ENCODE measurements around the gene SELENOF. TPM values are rescaled to one million over a fixed set of nuclear protein-coding genes. Genes with fewer than 3 reads are reported as not detected.

SELENOF gene
- total RNA-seq, 2 donors from 2014 or later: 73.1 to 80.7 TPM

DNA sequence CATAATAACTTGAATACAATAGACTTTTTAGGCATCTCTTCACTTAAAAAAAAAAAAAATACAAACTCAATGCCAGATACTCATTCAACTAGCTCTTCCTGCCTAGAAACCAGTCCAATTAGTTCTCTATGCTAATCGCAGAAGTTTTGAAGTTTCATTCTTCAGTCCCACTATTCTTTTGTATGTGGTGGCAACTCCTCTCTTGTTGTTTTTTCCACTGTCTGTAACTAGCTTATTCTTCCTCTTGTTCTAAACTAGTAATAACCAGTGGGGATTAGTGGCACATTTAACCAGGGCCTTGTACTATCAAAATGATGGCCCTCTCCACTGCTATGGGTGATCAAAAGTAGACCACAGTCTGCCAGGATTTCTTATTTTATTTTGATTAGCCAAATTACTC lies 52.5 kb downstream of the SELENOF start:
- no peak for DNase-seq (ENCODE audit: low spot score)
- H3K36me3 ChIP-seq: no peaks in the 10 kb centered on the region
- H3K4me3 ChIP-seq: no peak overlapping the region

DNA sequence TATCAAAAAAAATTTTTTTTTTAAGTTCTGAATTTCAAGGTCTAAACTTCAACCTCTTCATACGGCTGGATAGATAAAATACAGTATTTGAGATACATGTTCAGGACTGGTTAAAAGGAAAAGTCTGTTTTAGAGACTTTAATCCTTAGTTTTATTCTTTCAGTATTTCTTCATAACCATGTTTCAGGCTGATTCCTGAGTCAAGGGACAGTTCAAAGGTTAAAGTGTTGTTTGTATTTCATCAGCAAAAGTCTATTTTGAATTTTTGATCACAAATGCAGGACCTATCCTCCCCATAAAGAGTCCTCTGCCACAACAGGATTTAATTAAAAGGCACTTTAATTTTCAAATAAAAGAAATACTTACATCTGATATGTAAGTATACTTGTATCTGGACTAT lies 53.5 kb downstream of the SELENOF start:
- H3K4me3 ChIP-seq: no peak overlapping the region
- H3K9me3 ChIP-seq: no peaks in the 10 kb centered on the region
- TF ChIP-seq CTCF (IDR thresholded peaks at IDR 0.05): no peak
- no peaks in the 10 kb centered on the region for H3K4me1 ChIP-seq
- H3K27ac ChIP-seq: no peak overlapping the region
- H3K27me3 ChIP-seq: no peaks in the 10 kb centered on the region
- no peaks in the 10 kb centered on the region for H3K36me3 ChIP-seq
- DNase-seq (ENCODE audit: low spot score): no peak

More for the DNA sequence above, 52.5 kb downstream of the SELENOF start:
- H3K4me1 ChIP-seq: no peaks in the 10 kb centered on the region
- no peaks in the 10 kb centered on the region for H3K9me3 ChIP-seq
- no peak overlapping the region for H3K27ac ChIP-seq
- no peak for TF ChIP-seq CTCF (IDR thresholded peaks at IDR 0.05)
- no peaks in the 10 kb centered on the region for H3K27me3 ChIP-seq

DNA sequence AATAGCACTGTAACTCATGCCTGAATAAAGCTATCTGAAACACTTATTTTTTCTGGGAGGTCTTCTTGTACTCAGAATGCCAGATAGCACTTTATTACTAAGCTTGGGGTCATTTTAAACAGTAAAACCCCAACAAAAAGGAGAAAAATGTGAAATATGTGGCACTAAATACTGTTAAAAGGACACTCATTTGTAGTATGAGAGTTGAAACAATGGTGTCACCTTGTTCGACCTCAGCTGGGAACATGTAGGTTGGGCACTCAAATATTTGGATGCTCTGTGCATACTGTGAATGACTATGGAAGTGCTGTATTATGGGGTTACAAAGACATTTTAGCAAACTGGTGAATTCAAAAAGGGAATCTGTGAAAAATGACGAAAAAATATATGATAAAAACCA lies 53.9 kb downstream of the SELENOF start:
- DNase-seq (ENCODE audit: low spot score): no peak
- Histone ChIP-seq H3K9me3 (no peaks in the 10 kb centered on the region), H3K27ac (no peak overlapping the region), H3K36me3 (no peaks in the 10 kb centered on the region), H3K27me3 (no peaks in the 10 kb centered on the region), H3K4me1 (no peaks in the 10 kb centered on the region), H3K4me3 (no peak overlapping the region)
- no peak for TF ChIP-seq CTCF (IDR thresholded peaks at IDR 0.05)

DNA sequence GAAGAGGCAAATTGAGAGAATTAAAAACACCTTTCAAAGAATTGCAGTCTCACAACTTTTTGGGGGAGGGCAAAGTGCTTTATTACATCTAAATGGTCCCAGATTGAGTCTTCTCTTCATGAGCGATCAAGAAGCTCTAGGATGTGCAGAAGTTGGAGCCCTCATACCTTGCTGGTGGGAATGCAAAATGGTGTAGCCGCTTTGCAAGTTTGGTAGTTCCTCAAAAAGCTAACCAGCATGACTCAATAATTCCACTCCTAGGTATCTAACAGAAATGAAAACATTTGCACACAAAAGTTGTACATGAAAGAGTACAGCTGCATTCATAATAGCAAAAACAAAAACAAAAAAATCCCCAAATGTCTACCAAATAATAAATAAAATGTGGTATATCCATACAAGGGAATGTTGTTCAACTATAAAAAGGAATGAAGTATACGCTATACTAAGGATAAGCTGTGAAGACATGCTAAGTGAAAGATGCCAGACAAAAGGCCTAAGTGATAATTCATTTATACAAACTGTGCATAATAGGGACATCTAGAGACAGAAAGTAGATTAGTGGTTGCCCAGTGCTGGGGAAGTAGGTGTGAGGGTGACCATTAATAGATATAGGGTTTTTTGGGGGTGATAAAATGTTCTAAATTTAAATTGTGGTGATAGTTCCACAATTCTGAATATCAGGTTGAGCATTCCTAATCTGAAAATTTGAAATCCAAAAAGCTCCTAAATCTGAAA lies 55.2 kb downstream of the SELENOF start:
- TF ChIP-seq CTCF (IDR thresholded peaks at IDR 0.05): no peak
- H3K36me3 ChIP-seq: no peaks in the 10 kb centered on the region
- DNase-seq (ENCODE audit: low spot score): no peak
- no peak overlapping the region for H3K4me3 ChIP-seq
- no peaks in the 10 kb centered on the region for H3K4me1 ChIP-seq
- H3K27me3 ChIP-seq: no peaks in the 10 kb centered on the region
- no peak overlapping the region for H3K27ac ChIP-seq
- no peaks in the 10 kb centered on the region for H3K9me3 ChIP-seq

GRCh38 chr1:86856196-86856595 lies 57.7 kb downstream of the SELENOF start:
- no peaks in the 10 kb centered on the region for H3K9me3 ChIP-seq
- no peak for DNase-seq (ENCODE audit: low spot score)
- H3K4me1 ChIP-seq: no peaks in the 10 kb centered on the region
- no peak overlapping the region for H3K4me3 ChIP-seq
- TF ChIP-seq CTCF (IDR thresholded peaks at IDR 0.05): no peak
- no peak overlapping the region for H3K27ac ChIP-seq
- no peaks in the 10 kb centered on the region for H3K27me3 ChIP-seq
- no peaks in the 10 kb centered on the region for H3K36me3 ChIP-seq

DNA sequence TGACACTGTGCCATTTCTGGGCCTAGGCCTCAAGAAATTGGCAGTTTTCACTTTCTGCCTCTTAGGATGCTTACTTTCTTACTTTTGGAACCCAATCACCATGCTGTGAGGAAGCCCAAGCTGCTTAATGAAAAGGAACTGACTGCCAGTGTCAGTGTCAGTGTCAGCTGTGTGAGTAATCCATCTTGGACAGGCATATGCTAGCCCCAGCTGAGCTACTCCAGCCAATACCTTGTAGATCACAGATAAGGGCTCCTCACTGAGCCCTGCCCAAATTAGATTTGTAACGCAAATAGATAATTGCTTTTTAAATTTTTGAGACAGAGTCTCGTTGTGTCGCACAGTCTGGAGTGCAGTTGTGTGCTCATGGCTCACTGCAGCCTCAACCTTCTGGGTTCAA lies 59.6 kb downstream of the SELENOF start:
- no peaks in the 10 kb centered on the region for H3K4me1 ChIP-seq
- TF ChIP-seq CTCF (IDR thresholded peaks at IDR 0.05): no peak
- H3K36me3 ChIP-seq: no peaks in the 10 kb centered on the region
- H3K4me3 ChIP-seq: no peak overlapping the region
- DNase-seq (ENCODE audit: low spot score): no peak
- no peaks in the 10 kb centered on the region for H3K9me3 ChIP-seq
- no peaks in the 10 kb centered on the region for H3K27me3 ChIP-seq
- H3K27ac ChIP-seq: no peak overlapping the region

Measured in right atrium auricular region (tissue), 2 donors.